DMS 273 treated with DMSO at 0.1 percent for 48 hours (cell line): Measurements from ENCODE around the gene NR3C2.

Source experiments
- DNase-seq: peaks from one replicate; lab custom pipeline; 2025; lab: John Stamatoyannopoulos, UW

The NR3C2 gene

GRCh38 chr4:148044912-148045352, 397.3 kb downstream of the NR3C2 start:
- DNase-seq: no peak

GRCh38 chr4:148044089-148044911, 397.9 kb downstream of the NR3C2 start:
- DNase-seq: no peak

- no peak for DNase-seq
Observed at GRCh38 chr4:148041606-148042329, 400.4 kb downstream of the NR3C2 start.

- no peak for DNase-seq
Observed at GRCh38 chr4:148034813-148035212, 407.4 kb downstream of the NR3C2 start.

DNA sequence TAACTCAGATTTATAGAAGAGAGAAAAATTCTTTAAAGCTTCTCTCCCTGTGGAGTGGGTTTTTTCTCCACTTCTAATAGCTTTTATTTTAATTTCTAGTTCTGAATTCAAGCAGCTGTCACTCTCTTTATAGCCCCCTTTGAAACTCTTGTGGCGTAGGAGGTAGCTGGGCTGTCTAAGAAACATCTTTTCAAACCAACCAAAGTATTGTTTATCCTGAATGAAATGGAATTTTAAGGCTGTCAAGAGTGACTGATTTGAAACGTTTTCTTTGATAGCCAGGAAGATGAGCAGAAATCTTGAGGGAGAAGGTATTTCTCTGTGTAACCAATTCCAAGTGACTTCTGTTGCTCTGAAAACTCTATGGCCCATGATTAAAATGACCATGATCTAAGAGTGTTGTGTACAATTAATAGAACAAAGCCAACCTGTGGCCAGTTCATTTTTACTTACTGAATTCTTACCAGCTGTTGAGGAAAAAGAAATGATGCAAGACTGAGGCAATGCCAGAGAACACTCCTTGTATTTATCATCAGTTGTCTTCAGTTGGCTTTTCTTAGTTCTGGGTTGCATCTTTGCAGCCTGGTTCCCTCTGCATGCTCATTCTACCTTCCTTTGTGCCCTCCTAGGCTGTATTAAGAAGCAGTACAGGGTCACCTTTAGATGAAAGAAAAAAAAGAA, 411.9 kb downstream of the NR3C2 start:
- DNase-seq: no peak

GRCh38 chr4:148029781-148030180, 412.4 kb downstream of the NR3C2 start:
- DNase-seq: no peak
